Panc1 (cell line): ENCODE data around the gene ATP11A. TPM values are rescaled to one million over a fixed set of nuclear protein-coding genes. Genes with fewer than 3 reads are reported as not detected.
"Not testable (repeated sequence)": the region's sequence is repeated elsewhere in the genome, so short reads cannot be mapped to it uniquely, and the experiment has no call there.

Experiments
- ATAC-seq: fragments of 200-7000 bp; cut with Tn5 transposase; 2 replicates; pipeline ENCODE4 v1.9.1; 2020; ENCODE audit warnings: mild to moderate bottlenecking, moderate library complexity
- BruUV-seq: library from RNA; stranded (reverse); fragments of 400-500 nt; replicated peaks from 2 replicates; lab custom pipeline; 2021; lab: Mats Ljungman, UMichigan
- CTCF ChIA-PET: fragments of 300-600 bp; sonication (Branson Sonifier 250); formaldehyde crosslinking; loops from one replicate; lab custom pipeline; 2022; ENCODE audit warnings: antibody characterized with exemption; lab: Charles Lee
- POLR2A ChIA-PET: fragments of 300-600 bp; sonication (Branson Sonifier 250); formaldehyde crosslinking; loops from one replicate; lab custom pipeline; 2022; ENCODE audit warnings: antibody characterized with exemption; lab: Charles Lee
- DNase-seq: peaks from one replicate; pipeline ENCODE4 v3.0.0-alpha.2; 2010; ENCODE audit warnings: low read depth, low spot score
- H3K27ac ChIP-seq: 2 replicates; pipeline ENCODE4 v1.5.1; 2011; ENCODE audit warnings: mild to moderate bottlenecking, low read length, inconsistent platforms
- H3K27me3 ChIP-seq: fragments of 200-500 bp; sonication (Bioruptor generic); 2 replicates; pipeline ENCODE4 v1.6.0; 2014; ENCODE audit warnings: low read length, inconsistent platforms; ENCODE audit not compliant: control insufficient read depth, insufficient read depth
- H3K36me3 ChIP-seq: fragments of 200-500 bp; sonication (Bioruptor generic); 2 replicates; pipeline ENCODE4 v1.5.1; 2014; ENCODE audit warnings: inconsistent platforms, mild to moderate bottlenecking, low read length, moderate library complexity; ENCODE audit not compliant: control insufficient read depth, insufficient read depth
- H3K4me1 ChIP-seq: 2 replicates; pipeline ENCODE4 v1.5.1; 2011; ENCODE audit warnings: inconsistent platforms, mild to moderate bottlenecking, low read length, moderate library complexity; ENCODE audit not compliant: control insufficient read depth, insufficient read depth
- H3K4me3 ChIP-seq, 2 experiments: 2 replicates each; pipeline ENCODE4 v1.5.1; 2011 to 2012; ENCODE audit warnings: low read depth in 2 of 2, low read length in 2 of 2, mild to moderate bottlenecking in 2 of 2, inconsistent platforms in 1 of 2, moderate library complexity in 1 of 2
- H3K9me3 ChIP-seq: fragments of 200-500 bp; sonication (Bioruptor generic); 2 replicates; pipeline ENCODE4 v1.5.1; 2014; ENCODE audit warnings: low read depth, mild to moderate bottlenecking, inconsistent platforms, low read length, moderate library complexity; ENCODE audit not compliant: control insufficient read depth, insufficient read depth
- CTCF ChIP-seq: fragments of 450-650 bp; IDR thresholded peaks from 2 replicates; pipeline ENCODE4 v1.5.1; 2017; ENCODE audit warnings: mild to moderate bottlenecking
- POLR2AphosphoS5 ChIP-seq: IDR thresholded peaks from 2 replicates; pipeline ENCODE4 v1.6.1; 2012; ENCODE audit warnings: mild to moderate bottlenecking, low read depth, low read length, moderate library complexity
- REST ChIP-seq, 2 experiments: IDR thresholded peaks; 2 replicates each; pipeline ENCODE4 v1.6.1; 2011 to 2012; ENCODE audit warnings: low read depth in 2 of 2, control low read depth in 1 of 2, low read length in 1 of 2, mild to moderate bottlenecking in 1 of 2, moderate library complexity in 1 of 2; ENCODE audit not compliant: insufficient read depth in 1 of 2
- SIN3A ChIP-seq: IDR thresholded peaks from 2 replicates; pipeline ENCODE4 v1.6.1; 2012; ENCODE audit warnings: low read depth, mild to moderate bottlenecking, low read length, moderate library complexity, borderline replicate concordance; ENCODE audit not compliant: insufficient read depth
- TCF7L2 ChIP-seq: IDR thresholded peaks from 2 replicates; pipeline ENCODE4 v1.6.1; 2011; ENCODE audit warnings: mild to moderate bottlenecking, low read depth, low read length, inconsistent platforms
- in situ Hi-C: cut with HindIII; loops from 2 replicates; pipeline ENCODE4 v1.10.0; 2016; ENCODE audit warnings: low sequenced_read_pairs, low pct_unique_long_range_greater_than_20kb
- intact Hi-C: fragments of 100-400 bp; cut with micrococcal nuclease; formaldehyde crosslinking; loops from one replicate; pipeline ENCODE4 v1.10.0; 2022; ENCODE audit not compliant: unreplicated experiment
- total RNA-seq: library from RNA; stranded (reverse); gene quantifications from one replicate; pipeline ENCODE4 v1.2.1, GENCODE V29; 2021; ENCODE audit not compliant: unreplicated experiment

ATP11A gene
- total RNA-seq, 1 experiment from 2014 or later: 85.8 TPM

GRCh38 chr13:112800057-112800456 is 110.2 kb downstream of the ATP11A start:
- CTCF ChIA-PET: no interaction called here

GRCh38 chr13:112800807-112801206 is 111.0 kb downstream of the ATP11A start:
- H3K4me1 ChIP-seq, H3K27ac ChIP-seq, ATAC-seq, H3K36me3 ChIP-seq, BruUV-seq, DNase-seq, POLR2A ChIA-PET, H3K9me3 ChIP-seq, H3K4me3 ChIP-seq, in situ Hi-C loops, H3K27me3 ChIP-seq, intact Hi-C loops: not testable (repeated sequence)
- CTCF ChIA-PET: interaction anchor here (0.6 kb wide), 1 partner anchor 168 kb away, joined by 3 read pairs; no protein-coding TSS in a partner anchor

More at GRCh38 chr13:112800057-112800456, 110.2 kb downstream of the ATP11A start:
- TF ChIP-seq SIN3A (no peak), TCF7L2 (no peak), CTCF (no peak), REST (IDR thresholded peaks at IDR 0.05; ENCODE audit: insufficient read depth in 1 of 2, low read depth in 2 of 2, low read length in 1 of 2) (no peak), POLR2AphosphoS5 (no peak)
- in situ Hi-C loops: no loop called here
- intact Hi-C loops: no loop called here
- no TSS peak for BruUV-seq
- no peak overlapping the region for H3K27ac ChIP-seq
- H3K27me3 ChIP-seq: no peaks in the 10 kb centered on the region
- ATAC-seq: no peak
- no peak for DNase-seq
- H3K4me1 ChIP-seq: no peaks in the 10 kb centered on the region; the same call in 1 of the 2 replicates
- no peaks in the 10 kb centered on the region for H3K36me3 ChIP-seq
- H3K9me3 ChIP-seq: no peaks in the 10 kb centered on the region
- POLR2A ChIA-PET: no interaction called here
- no peak overlapping the region for H3K4me3 ChIP-seq

GRCh38 chr13:112802802-112803195 is 113.0 kb downstream of the ATP11A start:
- no peaks in the 10 kb centered on the region; the same call in 1 of the 2 replicates for H3K4me1 ChIP-seq
- TF ChIP-seq REST (IDR thresholded peaks at IDR 0.05; ENCODE audit: insufficient read depth in 1 of 2, low read depth in 2 of 2, low read length in 1 of 2) (no peak), CTCF (no peak), SIN3A (no peak)
- no TSS peak for BruUV-seq

More at GRCh38 chr13:112802802-112803195, 113.0 kb downstream of the ATP11A start:
- Histone ChIP-seq H3K27me3 (no peaks in the 10 kb centered on the region), H3K27ac (no peak overlapping the region), H3K9me3 (no peaks in the 10 kb centered on the region), H3K36me3 (no peaks in the 10 kb centered on the region), H3K4me3 (no peak overlapping the region)
- no peak for DNase-seq
- POLR2A ChIA-PET: no interaction called here
- no peak for ATAC-seq
- intact Hi-C loops (no loop called here), in situ Hi-C loops (no loop called here)
- CTCF ChIA-PET: no interaction called here
